ENCODE results near the gene CROCC.
"Not testable (repeated sequence)": the region's sequence is repeated elsewhere in the genome, so short reads cannot be mapped to it uniquely, and the experiment has no call there.

Gene CROCC

GRCh38 chr1:16886860-16887605, 34.7 kb upstream of the CROCC start:
- Histone ChIP-seq H3K36me3 (no peaks in the 10 kb centered on the region), H3K4me1 (no peaks in the 10 kb centered on the region), H3K9me3 (no peaks in the 10 kb centered on the region), H3K4me3 (ENCODE audit: low read depth, low read length) (no peak overlapping the region), H3K27me3 (no peaks in the 10 kb centered on the region)
- no peak for TF ChIP-seq CTCF (IDR thresholded peaks at IDR 0.05; ENCODE audit: low read depth, low read length)
- no peak for DNase-seq

GRCh38 chr1:16888860-16889816, 32.6 kb upstream of the CROCC start:
- Histone ChIP-seq H3K4me1 (no peaks in the 10 kb centered on the region), H3K27me3 (no peaks in the 10 kb centered on the region), H3K36me3 (no peaks in the 10 kb centered on the region), H3K4me3 (ENCODE audit: low read depth, low read length) (no peak overlapping the region), H3K9me3 (no peaks in the 10 kb centered on the region)
- DNase-seq, result no peak
- no peak for TF ChIP-seq CTCF (IDR thresholded peaks at IDR 0.05; ENCODE audit: low read depth, low read length)

GRCh38 chr1:16890539-16891021, 31.2 kb upstream of the CROCC start:
- H3K27me3 ChIP-seq; H3K9me3 ChIP-seq; DNase-seq; H3K36me3 ChIP-seq; H3K4me3 ChIP-seq (ENCODE audit: low read depth, low read length); H3K4me1 ChIP-seq: not testable (repeated sequence)

- not testable (repeated sequence) for DNase-seq; H3K4me3 ChIP-seq (ENCODE audit: low read depth, low read length); H3K36me3 ChIP-seq; H3K27me3 ChIP-seq; H3K9me3 ChIP-seq; H3K4me1 ChIP-seq
These were observed 30.7 kb upstream of the CROCC start for GRCh38 chr1:16891057-16891456.

- not testable (repeated sequence) for H3K9me3 ChIP-seq; H3K36me3 ChIP-seq; DNase-seq; H3K27me3 ChIP-seq; H3K4me1 ChIP-seq; H3K4me3 ChIP-seq (ENCODE audit: low read depth, low read length)
These were observed 28.7 kb upstream of the CROCC start for GRCh38 chr1:16892978-16893525.

- not testable (repeated sequence) for DNase-seq; H3K4me1 ChIP-seq; H3K27me3 ChIP-seq; H3K9me3 ChIP-seq; H3K4me3 ChIP-seq (ENCODE audit: low read depth, low read length); H3K36me3 ChIP-seq
These were observed 27.9 kb upstream of the CROCC start for GRCh38 chr1:16893796-16894195.

GRCh38 chr1:16894338-16894737, 27.4 kb upstream of the CROCC start:
- not testable (repeated sequence) for DNase-seq; H3K27me3 ChIP-seq; H3K36me3 ChIP-seq; H3K4me3 ChIP-seq (ENCODE audit: low read depth, low read length); H3K4me1 ChIP-seq; H3K9me3 ChIP-seq

GRCh38 chr1:16895233-16895597, 26.5 kb upstream of the CROCC start:
- H3K36me3 ChIP-seq, H3K9me3 ChIP-seq, H3K4me1 ChIP-seq, H3K27me3 ChIP-seq, DNase-seq: not testable (repeated sequence)
- peak overlapping the region; percentile 51 for H3K4me3 ChIP-seq (ENCODE audit: low read depth, low read length)

GRCh38 chr1:16895598-16896315, 26.0 kb upstream of the CROCC start, which contains the start of gene RNU1-2:
RNU1-2 (plus strand) TSS chr1:16895980.
- peak; percentile 84 for DNase-seq
- not testable (repeated sequence) for H3K36me3 ChIP-seq
- H3K4me3 ChIP-seq (ENCODE audit: low read depth, low read length), result peak within 1 kb of the TSS; percentile 54

GRCh38 chr1:16896316-16897055, 25.2 kb upstream of the CROCC start:
- not testable (repeated sequence) for H3K4me1 ChIP-seq
- peak overlapping the region; percentile 54 for H3K4me3 ChIP-seq (ENCODE audit: low read depth, low read length)

More at GRCh38 chr1:16895598-16896315, 26.0 kb upstream of the CROCC start, which contains the start of gene RNU1-2:
- not testable (repeated sequence) for H3K27me3 ChIP-seq, H3K4me1 ChIP-seq, H3K9me3 ChIP-seq

GRCh38 chr1:16897653-16898052, 24.1 kb upstream of the CROCC start:
- H3K9me3 ChIP-seq; H3K4me1 ChIP-seq; DNase-seq; H3K27me3 ChIP-seq; H3K36me3 ChIP-seq; H3K4me3 ChIP-seq (ENCODE audit: low read depth, low read length): not testable (repeated sequence)

More at GRCh38 chr1:16896316-16897055, 25.2 kb upstream of the CROCC start:
- peak; percentile 28 for DNase-seq
- not testable (repeated sequence) for H3K9me3 ChIP-seq, H3K36me3 ChIP-seq, H3K27me3 ChIP-seq

GRCh38 chr1:16898298-16898697, 23.4 kb upstream of the CROCC start:
- not testable (repeated sequence) for H3K4me1 ChIP-seq; H3K36me3 ChIP-seq; H3K9me3 ChIP-seq; DNase-seq; H3K4me3 ChIP-seq (ENCODE audit: low read depth, low read length); H3K27me3 ChIP-seq
